HCT116 (cell line): ENCODE results near the gene PIGW. TPM values are rescaled to one million over a fixed set of nuclear protein-coding genes. Genes with fewer than 3 reads are reported as not detected.

ENCODE experiments used
- ATAC-seq: fragments of 200-7000 bp; cut with Tn5 transposase; 2 replicates; pipeline ENCODE4 v1.9.1; 2020; ENCODE audit warnings: mild to moderate bottlenecking, moderate library complexity
- BruUV-seq: library from RNA; stranded (reverse); fragments of 400-500 nt; replicated peaks from 2 replicates; lab custom pipeline; 2021; lab: Mats Ljungman, UMichigan
- CTCF ChIA-PET: fragments of 300-600 bp; sonication (Branson Sonifier 250); formaldehyde crosslinking; loops from one replicate; lab custom pipeline; 2021; ENCODE audit warnings: antibody characterized with exemption; lab: Charles Lee
- POLR2A ChIA-PET: fragments of 300-600, 350-600 bp; sonication (Branson Sonifier 250); formaldehyde crosslinking; loops from one replicate; lab custom pipeline; 2021; ENCODE audit warnings: antibody characterized with exemption; lab: Charles Lee
- RAD21 ChIA-PET, 2 experiments: fragments of 300-600 bp; sonication (Branson Sonifier 250); formaldehyde crosslinking; loops; one replicate each; lab custom pipeline; 2023; ENCODE audit warnings: low total read pairs in 2 of 2; ENCODE audit not compliant: uncharacterized antibody in 2 of 2, unreplicated experiment in 2 of 2, low non-redundant PET in 1 of 2; lab: Charles Lee
- DNase-seq: peaks from one replicate; pipeline ENCODE4 v3.0.0-alpha.2; 2010; ENCODE audit warnings: low read depth, low spot score
- H2AFZ ChIP-seq: fragments of 200-600 bp; shearing (Covaris generic), sonication (generic); 2 replicates; pipeline ENCODE4 v1.6.1; 2017; ENCODE audit warnings: low read depth, mixed run types, mixed read lengths, antibody characterized with exemption, low read length; ENCODE audit not compliant: poor library complexity, severe bottlenecking
- H3K27ac ChIP-seq: 2 replicates; pipeline ENCODE4 v1.5.1; 2012; ENCODE audit warnings: low read depth, low read length
- H3K27me3 ChIP-seq: fragments of 200-600 bp; sonication (generic); 2 replicates; pipeline ENCODE4 v1.6.1; 2016; ENCODE audit warnings: mixed run types, low read length, mixed read lengths; ENCODE audit not compliant: insufficient read depth
- H3K36me3 ChIP-seq, 2 experiments: fragments of 200-500 bp in 1 of 2; fragments of 200-600 bp in 1 of 2; sonication (Bioruptor generic) in 1 of 2; sonication (generic) in 1 of 2; 2 replicates each; pipeline versions ENCODE4 v1.5.1 to v1.6.1; 2014 to 2016; ENCODE audit warnings: low read length in 2 of 2, inconsistent platforms in 1 of 2, mixed read lengths in 1 of 2, mixed run types in 1 of 2; ENCODE audit not compliant: insufficient read depth in 2 of 2, control insufficient read depth in 1 of 2
- H3K4me1 ChIP-seq, 2 experiments: fragments of 200-600 bp in 1 of 2; sonication (generic) in 1 of 2; 2 replicates each; pipeline versions ENCODE4 v1.5.1 to v1.6.1; 2012 to 2017; ENCODE audit warnings: low read length in 2 of 2, inconsistent platforms in 1 of 2, mild to moderate bottlenecking in 1 of 2, mixed read lengths in 1 of 2, mixed run types in 1 of 2, moderate library complexity in 1 of 2; ENCODE audit not compliant: insufficient read depth in 2 of 2, control insufficient read depth in 1 of 2
- H3K4me2 ChIP-seq: fragments of 200-600 bp; sonication (generic); 2 replicates; pipeline ENCODE4 v1.6.1; 2017; ENCODE audit warnings: mixed run types, low read length, mixed read lengths
- H3K4me3 ChIP-seq, 2 experiments: fragments of 200-600 bp in 1 of 2; sonication (generic) in 1 of 2; replicated peaks in 1 of 2; 2 replicates each; pipeline ENCODE4 v1.5.1; 2011 to 2016; ENCODE audit warnings: low read length in 2 of 2, control low read depth in 1 of 2, low read depth in 1 of 2, mild to moderate bottlenecking in 1 of 2, mixed read lengths in 1 of 2, mixed run types in 1 of 2
- H3K79me2 ChIP-seq: fragments of 200-600 bp; sonication (generic); 2 replicates; pipeline ENCODE4 v1.6.1; 2017; ENCODE audit warnings: mild to moderate bottlenecking, mixed run types, low read length, moderate library complexity, mixed read lengths; ENCODE audit not compliant: insufficient read depth
- H3K9ac ChIP-seq: fragments of 200-600 bp; sonication (generic); 2 replicates; pipeline ENCODE4 v1.6.1; 2016; ENCODE audit warnings: low read length, mixed read lengths
- H3K9me2 ChIP-seq: fragments of 200-600 bp; sonication (generic), shearing (Covaris generic); 2 replicates; pipeline ENCODE4 v1.6.1; 2017; ENCODE audit warnings: mixed run types, mild to moderate bottlenecking, moderate library complexity; ENCODE audit not compliant: insufficient read depth
- H3K9me3 ChIP-seq, 2 experiments: fragments of 200-500 bp in 1 of 2; fragments of 200-600 bp in 1 of 2; sonication (Bioruptor generic) in 1 of 2; sonication (generic) in 1 of 2; 2 replicates each; pipeline ENCODE4 v1.6.1; 2014 to 2017; ENCODE audit warnings: low read length in 2 of 2, mixed read lengths in 2 of 2, inconsistent platforms in 1 of 2, low read depth in 1 of 2, mild to moderate bottlenecking in 1 of 2, mixed run types in 1 of 2, moderate library complexity in 1 of 2; ENCODE audit not compliant: control insufficient read depth in 1 of 2, insufficient read depth in 1 of 2
- H4K20me1 ChIP-seq: fragments of 200-600 bp; sonication (generic), shearing (Covaris generic); 2 replicates; pipeline ENCODE4 v1.6.1; 2017; ENCODE audit warnings: mixed run types, mild to moderate bottlenecking, moderate library complexity; ENCODE audit not compliant: insufficient read depth
- ATF3 ChIP-seq: IDR thresholded peaks from 2 replicates; pipeline ENCODE4 v1.6.1; 2012
- CBX3 ChIP-seq: IDR thresholded peaks from 2 replicates; pipeline ENCODE4 v1.6.1; 2012; ENCODE audit warnings: low read depth
- CTCF ChIP-seq, 3 experiments: fragments of 200-600 bp in 1 of 3; sonication (generic) in 1 of 3; IDR thresholded peaks in 2 of 3; conservative IDR thresholded peaks in 1 of 3; 2 replicates each; pipeline ENCODE4 v1.5.1; 2012 to 2017; ENCODE audit warnings: low read depth in 2 of 3, low read length in 2 of 3, antibody characterized with exemption in 1 of 3, borderline replicate concordance in 1 of 3, control low read depth in 1 of 3, mild to moderate bottlenecking in 1 of 3, mixed read lengths in 1 of 3, mixed run types in 1 of 3, moderate library complexity in 1 of 3; ENCODE audit not compliant: insufficient read depth in 1 of 3
- EGR1 ChIP-seq: IDR thresholded peaks from 2 replicates; pipeline ENCODE4 v1.6.1; 2012; ENCODE audit warnings: low read depth
- ELF1 ChIP-seq: IDR thresholded peaks from 2 replicates; pipeline ENCODE4 v1.6.1; 2012; ENCODE audit warnings: low read depth, borderline replicate concordance
- EZH2phosphoT487 ChIP-seq: fragments of 200-600 bp; IDR thresholded peaks from 2 replicates; pipeline ENCODE4 v1.6.1; 2018; ENCODE audit warnings: antibody characterized with exemption, borderline replicate concordance
- JUND ChIP-seq: IDR thresholded peaks from 2 replicates; pipeline ENCODE4 v1.6.1; 2012
- POLR2AphosphoS5 ChIP-seq: IDR thresholded peaks from 2 replicates; pipeline ENCODE4 v1.6.1; 2011; ENCODE audit warnings: mild to moderate bottlenecking, low read depth, low read length, moderate library complexity
- RAD21 ChIP-seq: IDR thresholded peaks from 2 replicates; pipeline ENCODE4 v1.6.1; 2012; ENCODE audit warnings: low read depth, mild to moderate bottlenecking
- SIN3A ChIP-seq: IDR thresholded peaks from 2 replicates; pipeline ENCODE4 v1.6.1; 2012; ENCODE audit warnings: low read depth
- SP1 ChIP-seq: IDR thresholded peaks from 2 replicates; pipeline ENCODE4 v1.6.1; 2012; ENCODE audit warnings: low read depth
- YY1 ChIP-seq: IDR thresholded peaks from 2 replicates; pipeline ENCODE4 v1.6.1; 2011; ENCODE audit warnings: low read length, low read depth, moderate library complexity, mild to moderate bottlenecking; ENCODE audit not compliant: insufficient replicate concordance; ENCODE audit errors: extremely low read depth
- ZBTB33 ChIP-seq: IDR thresholded peaks from 2 replicates; pipeline ENCODE4 v1.6.1; 2011; ENCODE audit warnings: mild to moderate bottlenecking, low read length, moderate library complexity; ENCODE audit not compliant: insufficient replicate concordance; ENCODE audit errors: extremely low read depth
- ZNF274 ChIP-seq: fragments of 200-500 bp; sonication (Bioruptor generic); IDR thresholded peaks from 2 replicates; pipeline ENCODE4 v1.6.1; 2014; ENCODE audit warnings: mild to moderate bottlenecking, low read depth, low read length, inconsistent platforms
- intact Hi-C: fragments of 100-400 bp; cut with micrococcal nuclease; formaldehyde crosslinking; loops from 2 replicates; pipeline ENCODE4 v1.10.0; 2022
- total RNA-seq: library from RNA; stranded (reverse); gene quantifications from one replicate; pipeline ENCODE4 v1.2.1, GENCODE V29; 2021; ENCODE audit not compliant: unreplicated experiment

Gene PIGW
- total RNA-seq, 1 experiment from 2014 or later, result 16.4 TPM

- ChIA-PET CTCF (no interaction called here), RAD21 (no interaction called here)
- no peak for DNase-seq
These were observed 39.7 kb upstream of the PIGW start for GRCh38 chr17:36495076-36495578.

More at GRCh38 chr17:36495076-36495578, 39.7 kb upstream of the PIGW start:
- no peak for TF ChIP-seq ZNF274
- no peak for TF ChIP-seq CBX3
- no peak for TF ChIP-seq EGR1
- no peak for TF ChIP-seq POLR2AphosphoS5
- no peak for TF ChIP-seq CTCF (IDR thresholded peaks at IDR 0.05 in 2 of 3, conservative IDR thresholded peaks at IDR 0.05 in 1 of 3; ENCODE audit: borderline replicate concordance in 1 of 3, insufficient read depth in 1 of 3, low read depth in 2 of 3, low read length in 2 of 3)
- no peak for TF ChIP-seq RAD21
- no peak for TF ChIP-seq ZBTB33
- no peak for TF ChIP-seq SIN3A
- TF ChIP-seq SP1, result no peak
- TF ChIP-seq EZH2phosphoT487, result no peak
- TF ChIP-seq ELF1, result no peak
- TF ChIP-seq YY1, result no peak
- TF ChIP-seq ATF3, result no peak
- TF ChIP-seq JUND, result no peak
- no peaks in the 10 kb centered on the region for H3K27me3 ChIP-seq
- H3K4me1 ChIP-seq, result no peaks in the 10 kb centered on the region
- BruUV-seq, result no TSS peak
- no peak overlapping the region for H3K4me2 ChIP-seq
- peaks cover 18% of the 10 kb centered on the region for H3K79me2 ChIP-seq
- no peak overlapping the region for H2AFZ ChIP-seq
- 0 out of 2 replicates have a peak, but pooled peaks cover 5% of the 10 kb centered on the region for H4K20me1 ChIP-seq
- H3K9me3 ChIP-seq, result no peaks in the 10 kb centered on the region; a peak in 1 of 4 replicates
- no peak overlapping the region for H3K4me3 ChIP-seq
- ATAC-seq, result no peak
- no peaks in the 10 kb centered on the region for H3K9me2 ChIP-seq
- H3K27ac ChIP-seq, result no peak overlapping the region
- intact Hi-C loops, result no loop called here
- POLR2A ChIA-PET, result interaction anchor here (1.5 kb wide), 1 partner anchor 40 kb away, joined by 3 read pairs; the partner anchor contains the start of genes MYO19 and PIGW
- peaks cover 42 to 45% of the 10 kb centered on the region in 2 experiments for H3K36me3 ChIP-seq
- no peak overlapping the region for H3K9ac ChIP-seq
